WTC11 (cell line): Measurements from ENCODE around the gene KCNB1. TPM values are rescaled to one million over a fixed set of nuclear protein-coding genes. Genes with fewer than 3 reads are reported as not detected.
A peak's percentile ranks its signal among the peaks of the same experiment; 100 is the strongest.

Experiments used
- ATAC-seq: fragments of 200-7000 bp; cut with Tn5 transposase; 2 replicates; pipeline ENCODE4 v1.10.0; 2021; ENCODE audit warnings: mild to moderate bottlenecking, moderate library complexity
- CTCF ChIA-PET: fragments of 300-600 bp; sonication (Branson Sonifier 250); formaldehyde crosslinking; loops from one replicate; lab custom pipeline; 2021; ENCODE audit warnings: antibody characterized with exemption; lab: Charles Lee
- POLR2A ChIA-PET: fragments of 350-600 bp; sonication (Branson Sonifier 250); formaldehyde crosslinking; loops from one replicate; lab custom pipeline; 2021; ENCODE audit warnings: antibody characterized with exemption; lab: Charles Lee
- DNase-seq: peaks from one replicate; pipeline ENCODE4 v3.0.0; 2021; ENCODE audit warnings: low spot score
- H3K27ac Mint-ChIP-seq: 2 replicates; pipeline ENCODE4 v1.8.0; 2021; ENCODE audit warnings: mixed read lengths
- H3K27me3 Mint-ChIP-seq: 2 replicates; pipeline ENCODE4 v1.8.0; 2021; ENCODE audit warnings: low read depth, mild to moderate bottlenecking, moderate library complexity, mixed read lengths
- H3K36me3 Mint-ChIP-seq: 2 replicates; pipeline ENCODE4 v1.8.0; 2021; ENCODE audit warnings: mixed read lengths
- H3K4me1 Mint-ChIP-seq: 2 replicates; pipeline ENCODE4 v1.8.0; 2022; ENCODE audit warnings: mixed read lengths
- H3K4me3 Mint-ChIP-seq: 2 replicates; pipeline ENCODE4 v1.8.0; 2021; ENCODE audit warnings: mild to moderate bottlenecking, moderate library complexity, mixed read lengths
- H3K9me3 Mint-ChIP-seq: 2 replicates; pipeline ENCODE4 v1.8.0; 2021; ENCODE audit warnings: mixed read lengths
- CBFB ChIP-seq: sonication (generic); formaldehyde crosslinking; IDR thresholded peaks from 2 replicates; pipeline ENCODE4 v1.8.1; 2022; ENCODE audit warnings: mild to moderate bottlenecking, low read depth, missing genetic modification reagents
- CREB1 ChIP-seq: sonication (generic); formaldehyde crosslinking; IDR thresholded peaks from 2 replicates; pipeline ENCODE4 v1.8.0; 2023; ENCODE audit warnings: mild to moderate bottlenecking, missing genetic modification reagents
- ELF4 ChIP-seq: sonication (generic); formaldehyde crosslinking; IDR thresholded peaks from 2 replicates; pipeline ENCODE4 v1.8.1; 2022; ENCODE audit warnings: low read depth, mild to moderate bottlenecking, moderate library complexity, missing genetic modification reagents
- ESRRA ChIP-seq: sonication (generic); formaldehyde crosslinking; IDR thresholded peaks from 2 replicates; pipeline ENCODE4 v1.8.1; 2022; ENCODE audit warnings: mild to moderate bottlenecking, missing genetic modification reagents, borderline replicate concordance
- NFE2L1 ChIP-seq: sonication (generic); formaldehyde crosslinking; IDR thresholded peaks from 2 replicates; pipeline ENCODE4 v1.8.1; 2023; ENCODE audit warnings: missing genetic modification reagents
- NFYB ChIP-seq: sonication (generic); formaldehyde crosslinking; conservative IDR thresholded peaks from 2 replicates; pipeline ENCODE4 v1.8.0; 2022; ENCODE audit warnings: low read depth, missing genetic modification reagents
- NR1H2 ChIP-seq: sonication (generic); formaldehyde crosslinking; IDR thresholded peaks from 2 replicates; pipeline ENCODE4 v1.9.0; 2021; ENCODE audit warnings: mild to moderate bottlenecking, moderate library complexity, missing genetic modification reagents
- NR3C1 ChIP-seq: sonication (generic); formaldehyde crosslinking; conservative IDR thresholded peaks from 2 replicates; pipeline ENCODE4 v1.8.1; 2023; ENCODE audit warnings: low read depth, mild to moderate bottlenecking, missing genetic modification reagents
- OVOL2 ChIP-seq: fragments of 250-450 bp; sonication (Bioruptor Pico); IDR thresholded peaks from 2 replicates; pipeline ENCODE4 v1.9.0; 2021; ENCODE audit warnings: mild to moderate bottlenecking, borderline replicate concordance
- SMAD3 ChIP-seq: sonication (generic); formaldehyde crosslinking; IDR thresholded peaks from 2 replicates; pipeline ENCODE4 v1.8.0; 2022; ENCODE audit warnings: missing genetic modification reagents, mild to moderate bottlenecking, borderline replicate concordance
- SMAD4 ChIP-seq: sonication (generic); formaldehyde crosslinking; IDR thresholded peaks from 2 replicates; pipeline ENCODE4 v1.8.0; 2022; ENCODE audit warnings: mild to moderate bottlenecking, missing genetic modification reagents
- SP1 ChIP-seq: sonication (generic); formaldehyde crosslinking; conservative IDR thresholded peaks from 2 replicates; pipeline ENCODE4 v1.8.1; 2022; ENCODE audit warnings: missing genetic modification reagents
- ZNF121 ChIP-seq: sonication (generic); formaldehyde crosslinking; IDR thresholded peaks from 2 replicates; pipeline ENCODE4 v1.8.0; 2023; ENCODE audit warnings: missing genetic modification reagents
- ZNF219 ChIP-seq: sonication (generic); formaldehyde crosslinking; IDR thresholded peaks from 2 replicates; pipeline ENCODE4 v1.8.0; 2023; ENCODE audit warnings: missing genetic modification reagents, mild to moderate bottlenecking, borderline replicate concordance
- ZNF317 ChIP-seq: sonication (generic); formaldehyde crosslinking; IDR thresholded peaks from 2 replicates; pipeline ENCODE4 v1.8.1; 2023; ENCODE audit warnings: low read depth, mild to moderate bottlenecking, moderate library complexity, missing genetic modification reagents, borderline replicate concordance
- ZNF396 ChIP-seq: fragments of 250-450 bp; sonication (Bioruptor Pico); IDR thresholded peaks from 2 replicates; pipeline ENCODE4 v1.8.0; 2021; ENCODE audit warnings: mild to moderate bottlenecking, moderate library complexity, borderline replicate concordance
- ZNF416 ChIP-seq: fragments of 250-450 bp; sonication (Bioruptor Pico); IDR thresholded peaks from 2 replicates; pipeline ENCODE4 v1.9.0; 2021; ENCODE audit warnings: mild to moderate bottlenecking, inconsistent platforms
- total RNA-seq: library from RNA; stranded (reverse); gene quantifications from 3 replicates; pipeline ENCODE4 v1.2.3, GENCODE V29; 2021
- TF ChIP-seq, protein P1 (sequence below): fragments of 200-600 bp; IDR thresholded peaks from 2 replicates; pipeline ENCODE4 v1.8.0; 2022; ENCODE audit warnings: antibody characterized with exemption
- TF ChIP-seq, protein P2 (sequence below): sonication (generic); formaldehyde crosslinking; IDR thresholded peaks from 2 replicates; pipeline ENCODE4 v1.8.0; 2023; ENCODE audit warnings: mild to moderate bottlenecking, missing genetic modification reagents
- TF ChIP-seq, protein P3 (sequence below): sonication (generic); formaldehyde crosslinking; IDR thresholded peaks from 2 replicates; pipeline ENCODE4 v1.8.0; 2022; ENCODE audit warnings: mild to moderate bottlenecking, missing genetic modification reagents
- TF ChIP-seq, protein P4 (sequence below): sonication (generic); formaldehyde crosslinking; conservative IDR thresholded peaks from 2 replicates; pipeline ENCODE4 v1.8.1; 2023; ENCODE audit warnings: mild to moderate bottlenecking, low read depth, missing genetic modification reagents, moderate library complexity
- TF ChIP-seq, protein P5 (sequence below): sonication (generic); formaldehyde crosslinking; IDR thresholded peaks from 2 replicates; pipeline ENCODE4 v1.8.1; 2022; ENCODE audit warnings: mild to moderate bottlenecking, moderate library complexity, missing genetic modification reagents
- TF ChIP-seq, protein P6 (sequence below): sonication (generic); formaldehyde crosslinking; IDR thresholded peaks from 2 replicates; pipeline ENCODE4 v1.8.1; 2022; ENCODE audit warnings: low read depth, mild to moderate bottlenecking, moderate library complexity, missing genetic modification reagents, borderline replicate concordance

The KCNB1 gene
- total RNA-seq, 1 experiment from 2014 or later: 1.1 TPM

DNA sequence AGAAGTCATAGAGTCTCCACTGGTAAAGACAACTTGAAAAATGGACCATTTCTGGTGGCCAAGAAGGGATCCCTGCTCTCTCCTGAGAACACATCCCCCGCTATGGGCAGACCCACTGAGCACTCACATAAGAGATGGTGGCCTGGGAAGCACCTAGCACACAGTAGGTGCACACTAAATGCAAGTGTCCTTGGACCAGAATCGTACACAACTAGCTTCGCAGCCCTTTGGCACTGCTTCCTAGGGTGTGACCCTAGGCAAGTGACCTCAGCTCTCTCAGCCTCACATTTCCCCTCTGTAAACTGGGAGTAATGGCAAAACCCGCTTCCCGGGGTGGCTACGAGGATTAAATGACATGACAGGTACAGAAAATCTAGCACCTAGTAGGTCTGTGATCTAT lies 35.1 kb downstream of the KCNB1 start:
- peaks cover 3% of the 10 kb centered on the region for H3K9me3 Mint-ChIP-seq
- H3K27ac Mint-ChIP-seq: no peak overlapping the region
- H3K36me3 Mint-ChIP-seq: no peaks in the 10 kb centered on the region
- no peak for ATAC-seq
- H3K27me3 Mint-ChIP-seq: no peaks in the 10 kb centered on the region
- CTCF ChIA-PET: interaction anchor here (0.6 to 4.0 kb wide), 8 partner anchors 30 to 135 kb away, joined by 3 to 31 read pairs (median 4); partner anchors contain the start of gene KCNB1
- peaks cover 57% of the 10 kb centered on the region for H3K4me1 Mint-ChIP-seq
- TF ChIP-seq, protein P1, sequence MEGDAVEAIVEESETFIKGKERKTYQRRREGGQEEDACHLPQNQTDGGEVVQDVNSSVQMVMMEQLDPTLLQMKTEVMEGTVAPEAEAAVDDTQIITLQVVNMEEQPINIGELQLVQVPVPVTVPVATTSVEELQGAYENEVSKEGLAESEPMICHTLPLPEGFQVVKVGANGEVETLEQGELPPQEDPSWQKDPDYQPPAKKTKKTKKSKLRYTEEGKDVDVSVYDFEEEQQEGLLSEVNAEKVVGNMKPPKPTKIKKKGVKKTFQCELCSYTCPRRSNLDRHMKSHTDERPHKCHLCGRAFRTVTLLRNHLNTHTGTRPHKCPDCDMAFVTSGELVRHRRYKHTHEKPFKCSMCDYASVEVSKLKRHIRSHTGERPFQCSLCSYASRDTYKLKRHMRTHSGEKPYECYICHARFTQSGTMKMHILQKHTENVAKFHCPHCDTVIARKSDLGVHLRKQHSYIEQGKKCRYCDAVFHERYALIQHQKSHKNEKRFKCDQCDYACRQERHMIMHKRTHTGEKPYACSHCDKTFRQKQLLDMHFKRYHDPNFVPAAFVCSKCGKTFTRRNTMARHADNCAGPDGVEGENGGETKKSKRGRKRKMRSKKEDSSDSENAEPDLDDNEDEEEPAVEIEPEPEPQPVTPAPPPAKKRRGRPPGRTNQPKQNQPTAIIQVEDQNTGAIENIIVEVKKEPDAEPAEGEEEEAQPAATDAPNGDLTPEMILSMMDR: no peak
- TF ChIP-seq ZNF396: no peak
- no peak for TF ChIP-seq NR1H2 (CRISPR knock-in tag)
- TF ChIP-seq ZNF416 (CRISPR knock-in tag): no peak
- no peak for TF ChIP-seq SMAD4 (CRISPR knock-in tag)
- no peak for TF ChIP-seq ZNF121 (CRISPR knock-in tag)
- TF ChIP-seq OVOL2 (CRISPR knock-in tag): no peak
- TF ChIP-seq SMAD3 (CRISPR knock-in tag): no peak
- no peak for TF ChIP-seq NR3C1 (CRISPR knock-in tag)
- TF ChIP-seq ZNF219 (CRISPR knock-in tag): no peak
- DNase-seq: no peak
- POLR2A ChIA-PET: no interaction called here
- no peak overlapping the region for H3K4me3 Mint-ChIP-seq

DNA sequence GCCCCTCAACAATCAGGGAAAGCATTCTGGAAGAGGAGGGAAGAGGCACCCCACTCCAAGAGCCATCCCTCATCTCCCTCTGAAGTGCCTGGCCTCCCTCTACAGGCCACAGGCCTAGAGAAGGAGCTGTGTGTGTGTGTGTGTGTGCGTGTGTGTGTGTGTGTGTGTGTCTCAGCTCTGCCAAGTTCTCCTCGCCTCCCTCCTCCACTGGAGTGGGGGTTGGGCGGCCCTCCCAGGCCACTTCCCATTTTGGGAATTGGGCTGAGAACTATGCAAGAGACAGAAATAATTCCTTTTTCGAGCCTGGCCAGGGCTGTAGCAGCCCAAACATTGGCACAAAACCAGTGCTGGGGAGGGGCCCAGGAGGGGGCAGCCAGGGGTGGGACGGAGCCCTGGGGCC lies 35.7 kb downstream of the KCNB1 start:
- POLR2A ChIA-PET: no interaction called here

More for the DNA sequence above, 35.7 kb downstream of the KCNB1 start:
- DNase-seq (peak; percentile 74), ATAC-seq (peak; percentile 55)
- no peaks in the 10 kb centered on the region for H3K9me3 Mint-ChIP-seq
- H3K27ac Mint-ChIP-seq: no peak overlapping the region
- no peak for TF ChIP-seq NFYB
- TF ChIP-seq ZNF317 (CRISPR knock-in tag): no peak
- TF ChIP-seq, protein P2, sequence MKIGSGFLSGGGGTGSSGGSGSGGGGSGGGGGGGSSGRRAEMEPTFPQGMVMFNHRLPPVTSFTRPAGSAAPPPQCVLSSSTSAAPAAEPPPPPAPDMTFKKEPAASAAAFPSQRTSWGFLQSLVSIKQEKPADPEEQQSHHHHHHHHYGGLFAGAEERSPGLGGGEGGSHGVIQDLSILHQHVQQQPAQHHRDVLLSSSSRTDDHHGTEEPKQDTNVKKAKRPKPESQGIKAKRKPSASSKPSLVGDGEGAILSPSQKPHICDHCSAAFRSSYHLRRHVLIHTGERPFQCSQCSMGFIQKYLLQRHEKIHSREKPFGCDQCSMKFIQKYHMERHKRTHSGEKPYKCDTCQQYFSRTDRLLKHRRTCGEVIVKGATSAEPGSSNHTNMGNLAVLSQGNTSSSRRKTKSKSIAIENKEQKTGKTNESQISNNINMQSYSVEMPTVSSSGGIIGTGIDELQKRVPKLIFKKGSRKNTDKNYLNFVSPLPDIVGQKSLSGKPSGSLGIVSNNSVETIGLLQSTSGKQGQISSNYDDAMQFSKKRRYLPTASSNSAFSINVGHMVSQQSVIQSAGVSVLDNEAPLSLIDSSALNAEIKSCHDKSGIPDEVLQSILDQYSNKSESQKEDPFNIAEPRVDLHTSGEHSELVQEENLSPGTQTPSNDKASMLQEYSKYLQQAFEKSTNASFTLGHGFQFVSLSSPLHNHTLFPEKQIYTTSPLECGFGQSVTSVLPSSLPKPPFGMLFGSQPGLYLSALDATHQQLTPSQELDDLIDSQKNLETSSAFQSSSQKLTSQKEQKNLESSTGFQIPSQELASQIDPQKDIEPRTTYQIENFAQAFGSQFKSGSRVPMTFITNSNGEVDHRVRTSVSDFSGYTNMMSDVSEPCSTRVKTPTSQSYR (CRISPR knock-in tag): peak; percentile 83; the same call in 1 of the 2 replicates
- TF ChIP-seq, protein P3, sequence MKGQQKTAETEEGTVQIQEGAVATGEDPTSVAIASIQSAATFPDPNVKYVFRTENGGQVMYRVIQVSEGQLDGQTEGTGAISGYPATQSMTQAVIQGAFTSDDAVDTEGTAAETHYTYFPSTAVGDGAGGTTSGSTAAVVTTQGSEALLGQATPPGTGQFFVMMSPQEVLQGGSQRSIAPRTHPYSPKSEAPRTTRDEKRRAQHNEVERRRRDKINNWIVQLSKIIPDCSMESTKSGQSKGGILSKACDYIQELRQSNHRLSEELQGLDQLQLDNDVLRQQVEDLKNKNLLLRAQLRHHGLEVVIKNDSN (CRISPR knock-in tag): no peak
- TF ChIP-seq, protein P4, sequence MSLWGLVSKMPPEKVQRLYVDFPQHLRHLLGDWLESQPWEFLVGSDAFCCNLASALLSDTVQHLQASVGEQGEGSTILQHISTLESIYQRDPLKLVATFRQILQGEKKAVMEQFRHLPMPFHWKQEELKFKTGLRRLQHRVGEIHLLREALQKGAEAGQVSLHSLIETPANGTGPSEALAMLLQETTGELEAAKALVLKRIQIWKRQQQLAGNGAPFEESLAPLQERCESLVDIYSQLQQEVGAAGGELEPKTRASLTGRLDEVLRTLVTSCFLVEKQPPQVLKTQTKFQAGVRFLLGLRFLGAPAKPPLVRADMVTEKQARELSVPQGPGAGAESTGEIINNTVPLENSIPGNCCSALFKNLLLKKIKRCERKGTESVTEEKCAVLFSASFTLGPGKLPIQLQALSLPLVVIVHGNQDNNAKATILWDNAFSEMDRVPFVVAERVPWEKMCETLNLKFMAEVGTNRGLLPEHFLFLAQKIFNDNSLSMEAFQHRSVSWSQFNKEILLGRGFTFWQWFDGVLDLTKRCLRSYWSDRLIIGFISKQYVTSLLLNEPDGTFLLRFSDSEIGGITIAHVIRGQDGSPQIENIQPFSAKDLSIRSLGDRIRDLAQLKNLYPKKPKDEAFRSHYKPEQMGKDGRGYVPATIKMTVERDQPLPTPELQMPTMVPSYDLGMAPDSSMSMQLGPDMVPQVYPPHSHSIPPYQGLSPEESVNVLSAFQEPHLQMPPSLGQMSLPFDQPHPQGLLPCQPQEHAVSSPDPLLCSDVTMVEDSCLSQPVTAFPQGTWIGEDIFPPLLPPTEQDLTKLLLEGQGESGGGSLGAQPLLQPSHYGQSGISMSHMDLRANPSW (CRISPR knock-in tag): no peak
- no peak for TF ChIP-seq ESRRA (CRISPR knock-in tag)
- TF ChIP-seq, protein P5, sequence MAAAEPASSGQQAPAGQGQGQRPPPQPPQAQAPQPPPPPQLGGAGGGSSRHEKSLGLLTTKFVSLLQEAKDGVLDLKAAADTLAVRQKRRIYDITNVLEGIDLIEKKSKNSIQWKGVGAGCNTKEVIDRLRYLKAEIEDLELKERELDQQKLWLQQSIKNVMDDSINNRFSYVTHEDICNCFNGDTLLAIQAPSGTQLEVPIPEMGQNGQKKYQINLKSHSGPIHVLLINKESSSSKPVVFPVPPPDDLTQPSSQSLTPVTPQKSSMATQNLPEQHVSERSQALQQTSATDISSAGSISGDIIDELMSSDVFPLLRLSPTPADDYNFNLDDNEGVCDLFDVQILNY (CRISPR knock-in tag): no peak
- TF ChIP-seq SMAD3 (CRISPR knock-in tag): no peak
- TF ChIP-seq ELF4: no peak
- TF ChIP-seq CREB1 (CRISPR knock-in tag): 0 out of 2 replicates have a peak, but pooled peaks have one; percentile 32
- no peak; the same call in 1 of the 2 replicates for TF ChIP-seq SP1 (CRISPR knock-in tag)
- TF ChIP-seq ZNF416 (CRISPR knock-in tag): no peak
- TF ChIP-seq CBFB (CRISPR knock-in tag): no peak
- TF ChIP-seq NFE2L1: no peak
- TF ChIP-seq, protein P6, sequence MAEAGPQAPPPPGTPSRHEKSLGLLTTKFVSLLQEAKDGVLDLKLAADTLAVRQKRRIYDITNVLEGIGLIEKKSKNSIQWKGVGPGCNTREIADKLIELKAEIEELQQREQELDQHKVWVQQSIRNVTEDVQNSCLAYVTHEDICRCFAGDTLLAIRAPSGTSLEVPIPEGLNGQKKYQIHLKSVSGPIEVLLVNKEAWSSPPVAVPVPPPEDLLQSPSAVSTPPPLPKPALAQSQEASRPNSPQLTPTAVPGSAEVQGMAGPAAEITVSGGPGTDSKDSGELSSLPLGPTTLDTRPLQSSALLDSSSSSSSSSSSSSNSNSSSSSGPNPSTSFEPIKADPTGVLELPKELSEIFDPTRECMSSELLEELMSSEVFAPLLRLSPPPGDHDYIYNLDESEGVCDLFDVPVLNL (CRISPR knock-in tag): no peak
- no peak overlapping the region for H3K4me3 Mint-ChIP-seq
- H3K27me3 Mint-ChIP-seq: no peaks in the 10 kb centered on the region
- CTCF ChIA-PET: interaction anchor here (0.6 to 4.0 kb wide), 8 partner anchors 30 to 136 kb away, joined by 3 to 31 read pairs (median 4); partner anchors contain the start of gene KCNB1
- H3K4me1 Mint-ChIP-seq: peaks cover 57% of the 10 kb centered on the region
- no peaks in the 10 kb centered on the region for H3K36me3 Mint-ChIP-seq
